ENCODE data around the gene DDX1.

- TF ChIP-seq CTCF (IDR thresholded peaks at IDR 0.05) (no peak), POLR2A (IDR thresholded peaks at IDR 0.05) (no peak)
Observed at GRCh38 chr2:15670981-15671380, 79.3 kb downstream of the DDX1 start.

Data from heart left ventricle (tissue), 13 donors.